ENCODE results near the gene OGA. TPM values are rescaled to one million over a fixed set of nuclear protein-coding genes. Genes with fewer than 3 reads are reported as not detected.

Gene OGA
- polyA plus RNA-seq, 10 donors: 59.9 to 151 (median 84.0) TPM

DNA sequence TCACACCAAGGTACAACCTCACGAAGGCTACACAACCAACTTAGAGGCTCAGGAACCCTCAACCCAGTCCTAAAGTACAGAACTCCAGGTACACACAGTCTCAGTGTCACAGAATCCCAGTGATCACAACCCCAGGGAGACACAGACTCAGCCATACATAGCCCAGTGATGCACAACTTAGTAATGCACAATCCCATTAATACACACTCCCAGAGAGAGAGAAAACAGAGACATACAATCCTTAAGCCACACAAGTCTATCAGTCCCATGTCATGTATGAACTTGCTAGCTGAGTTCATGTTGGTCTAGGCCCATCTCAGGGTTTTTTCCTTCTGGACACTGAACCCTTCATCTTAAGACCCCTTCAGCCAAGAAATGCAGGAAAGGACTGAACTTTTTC lies 20.8 kb upstream of the OGA start:
- no peak for DNase-seq

DNA sequence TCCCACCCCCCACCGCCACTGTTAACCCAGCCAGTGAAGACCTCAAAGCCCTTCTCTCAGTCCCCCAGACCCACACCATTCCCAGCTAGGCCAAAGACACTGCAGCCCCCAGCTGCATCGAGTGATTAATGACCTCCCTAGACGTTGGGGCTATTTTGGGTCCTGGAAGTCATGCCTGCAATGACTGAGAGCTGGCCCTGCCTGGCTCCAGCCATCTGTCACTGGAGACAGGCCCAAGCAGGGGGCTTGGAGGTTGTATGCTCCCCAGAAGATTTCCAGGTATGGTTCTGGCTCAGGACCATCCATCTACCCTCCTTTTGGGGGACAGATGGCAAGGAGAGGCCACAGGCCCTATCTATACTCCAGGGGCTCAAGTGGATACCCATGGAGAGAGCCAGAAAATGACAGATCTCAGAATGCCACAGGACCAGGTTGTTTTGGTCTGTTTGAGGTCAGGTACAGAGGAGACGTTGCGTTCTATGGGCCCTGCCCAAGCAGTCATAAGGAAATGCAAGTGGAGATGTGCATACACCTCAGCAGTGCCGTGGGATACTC lies 20.2 kb upstream of the OGA start:
- no peak for DNase-seq

DNA sequence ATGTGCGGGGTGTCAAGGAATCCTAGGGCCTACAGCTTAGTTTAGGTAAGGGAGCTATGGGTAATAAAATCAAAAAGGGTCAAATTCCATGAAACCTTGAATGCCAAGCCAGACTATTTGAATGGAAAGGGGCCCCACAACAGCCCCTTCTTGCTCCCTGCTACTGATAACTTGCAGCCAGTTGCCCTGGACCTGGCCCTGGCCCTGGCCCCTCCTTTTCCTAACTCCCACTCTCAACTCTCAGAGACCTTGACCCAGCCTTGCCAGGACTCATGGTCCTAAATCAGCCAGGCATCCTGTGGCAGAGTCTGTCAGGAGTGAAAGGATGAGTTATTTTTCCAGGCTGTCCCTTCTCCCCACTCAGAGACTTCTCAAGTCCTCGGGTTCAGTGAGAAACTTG lies 19.5 kb upstream of the OGA start:
- no peak for DNase-seq

DNA sequence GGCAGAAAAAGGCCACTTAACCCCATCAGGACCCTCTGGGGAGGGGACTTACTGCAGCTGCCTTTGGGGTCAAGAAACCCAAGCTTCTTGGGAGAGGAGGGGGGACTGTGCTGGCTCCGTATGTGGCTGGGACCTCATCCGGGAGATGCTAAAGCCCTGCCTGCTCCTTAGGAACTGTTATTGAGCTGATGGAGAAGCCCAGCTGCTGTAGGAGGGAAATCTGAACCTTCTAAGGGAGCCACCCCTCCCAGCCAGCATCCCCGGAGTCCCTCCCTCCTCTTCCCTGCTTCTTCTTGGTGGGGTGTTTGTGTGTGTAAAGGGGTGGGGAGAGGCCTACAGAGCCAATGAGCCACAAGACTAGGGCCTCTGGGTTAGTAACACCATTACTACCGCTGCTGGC lies 17.1 kb upstream of the OGA start:
- DNase-seq: no peak

DNA sequence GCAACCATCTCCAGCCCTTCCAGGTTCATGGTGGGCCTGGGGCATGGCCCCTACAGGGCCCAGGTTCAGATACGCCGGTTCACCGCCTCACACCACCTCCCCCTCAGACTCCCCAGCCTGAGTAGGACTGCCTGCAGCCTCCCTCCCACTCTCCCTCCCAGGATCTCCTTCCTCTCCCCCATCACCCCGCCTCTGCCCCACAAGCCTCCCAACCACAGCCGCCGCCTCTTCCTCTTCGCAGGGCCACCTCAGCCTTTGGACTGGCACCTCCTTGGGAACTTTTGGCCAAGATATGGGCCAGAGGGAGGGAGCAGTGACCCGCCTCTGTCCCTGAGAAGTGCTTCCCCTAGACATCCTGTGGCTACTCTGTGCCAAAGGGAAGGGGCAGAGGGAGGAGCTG lies 16.1 kb upstream of the OGA start:
- no peak for DNase-seq

DNA sequence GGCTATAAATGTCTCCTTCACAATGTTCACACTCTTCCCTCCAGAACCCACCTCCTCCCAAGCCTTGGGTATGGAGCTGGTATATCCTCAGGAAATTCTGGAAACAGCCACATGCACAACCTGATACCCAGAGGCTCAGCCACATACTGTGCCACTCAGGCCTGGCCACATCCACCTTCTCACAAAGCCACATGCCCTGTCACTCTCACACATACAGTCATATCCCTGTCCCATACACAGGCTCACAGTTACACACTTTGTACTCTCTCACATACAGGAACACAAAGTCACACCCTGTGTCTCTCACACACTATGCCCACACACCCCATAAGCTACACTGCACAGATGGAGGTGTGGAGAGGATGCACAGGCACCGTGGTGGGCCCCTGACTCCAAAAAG lies 15.2 kb upstream of the OGA start:
- no peak for DNase-seq

DNA sequence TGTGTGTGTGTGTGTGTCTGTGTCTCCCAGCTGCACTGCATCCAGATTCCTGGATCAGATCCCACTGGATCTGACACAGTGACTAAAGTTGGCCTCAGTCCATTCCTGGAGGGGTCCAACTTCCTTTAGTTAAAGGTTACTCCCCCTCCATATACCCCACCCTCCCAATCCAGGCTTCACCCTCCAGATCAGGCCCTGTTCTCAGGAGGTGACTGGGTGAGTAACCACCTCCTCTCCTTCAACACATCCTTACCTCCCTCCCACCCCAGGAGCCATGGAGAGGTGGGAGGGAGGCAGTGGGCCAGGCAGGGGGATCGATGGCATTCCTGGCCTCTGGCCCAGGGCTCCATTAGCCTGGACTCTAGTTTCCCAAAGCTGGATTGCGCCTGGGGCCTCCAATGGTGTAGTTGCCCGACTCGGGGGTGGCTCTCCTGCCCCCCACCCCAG lies 14.1 kb upstream of the OGA start:
- DNase-seq: peak in 1 of 3 donors; percentile 36

DNA sequence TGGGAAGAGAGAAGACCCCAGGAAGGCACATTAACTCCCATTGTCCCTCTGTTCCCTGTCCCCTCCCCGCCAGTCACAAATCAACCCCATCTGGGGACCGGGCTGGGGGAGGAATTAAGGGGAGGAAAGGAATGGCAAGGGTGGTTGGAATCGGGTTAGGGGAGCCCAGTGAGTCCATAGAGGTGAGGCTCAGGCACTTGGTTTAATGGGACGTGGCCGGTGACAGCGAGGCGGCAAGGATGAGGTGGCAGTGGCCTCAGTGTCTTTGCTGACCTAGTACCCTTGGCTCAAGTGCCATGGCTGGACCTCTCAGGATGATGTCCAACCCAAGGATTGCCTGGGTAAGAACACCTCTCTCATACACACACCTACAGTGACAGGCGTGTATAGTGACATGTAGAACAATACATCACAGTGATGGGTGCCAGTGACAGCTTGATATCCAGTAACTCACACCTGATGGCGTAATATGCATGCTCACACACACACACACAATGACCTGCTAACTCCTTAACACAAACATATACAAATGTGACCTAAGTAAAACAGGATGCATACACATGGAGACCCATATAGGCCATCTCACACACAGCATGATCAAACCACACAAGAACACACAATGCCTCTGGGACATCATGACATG lies 13.0 kb upstream of the OGA start:
- DNase-seq: no peak

DNA sequence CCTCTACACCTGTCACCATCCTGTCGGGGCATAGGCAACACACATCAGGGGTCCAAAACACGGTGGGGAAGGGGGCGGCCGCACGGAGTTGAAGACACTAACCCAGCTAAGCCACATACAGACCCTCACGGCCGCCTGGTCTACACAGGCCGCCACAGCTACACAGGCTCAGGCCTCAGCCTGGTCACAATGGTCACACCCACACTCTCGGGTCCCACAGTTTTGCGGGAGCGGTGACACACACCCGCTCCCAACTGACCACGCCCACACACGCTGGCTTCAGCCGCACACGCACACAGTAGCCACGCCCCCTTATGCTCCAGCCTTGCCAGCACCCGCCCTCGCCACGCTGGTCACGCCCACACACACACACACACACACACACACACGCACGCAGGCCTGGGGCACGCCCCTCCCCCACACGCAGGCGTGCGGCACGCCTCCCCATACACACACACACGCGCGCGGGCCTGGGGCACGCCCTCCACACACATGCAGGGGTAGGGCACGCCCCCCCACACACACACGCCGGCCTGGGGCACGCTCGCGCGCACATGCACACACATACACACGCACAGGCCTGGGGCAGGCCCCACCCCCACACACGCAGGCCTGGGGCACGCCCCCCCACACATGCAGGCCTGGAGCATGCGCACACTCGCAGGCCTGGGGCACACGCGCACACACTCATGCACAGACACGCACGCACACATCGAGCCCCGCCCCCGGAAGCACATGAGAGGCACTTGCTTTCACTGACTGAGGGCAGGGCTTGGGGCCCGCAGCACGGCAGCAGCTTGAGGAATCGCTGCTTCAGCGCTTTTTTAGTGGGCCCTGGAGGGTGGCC lies 12.3 kb upstream of the OGA start:
- DNase-seq: peak; percentile 86 to 96 (median 88)

DNA sequence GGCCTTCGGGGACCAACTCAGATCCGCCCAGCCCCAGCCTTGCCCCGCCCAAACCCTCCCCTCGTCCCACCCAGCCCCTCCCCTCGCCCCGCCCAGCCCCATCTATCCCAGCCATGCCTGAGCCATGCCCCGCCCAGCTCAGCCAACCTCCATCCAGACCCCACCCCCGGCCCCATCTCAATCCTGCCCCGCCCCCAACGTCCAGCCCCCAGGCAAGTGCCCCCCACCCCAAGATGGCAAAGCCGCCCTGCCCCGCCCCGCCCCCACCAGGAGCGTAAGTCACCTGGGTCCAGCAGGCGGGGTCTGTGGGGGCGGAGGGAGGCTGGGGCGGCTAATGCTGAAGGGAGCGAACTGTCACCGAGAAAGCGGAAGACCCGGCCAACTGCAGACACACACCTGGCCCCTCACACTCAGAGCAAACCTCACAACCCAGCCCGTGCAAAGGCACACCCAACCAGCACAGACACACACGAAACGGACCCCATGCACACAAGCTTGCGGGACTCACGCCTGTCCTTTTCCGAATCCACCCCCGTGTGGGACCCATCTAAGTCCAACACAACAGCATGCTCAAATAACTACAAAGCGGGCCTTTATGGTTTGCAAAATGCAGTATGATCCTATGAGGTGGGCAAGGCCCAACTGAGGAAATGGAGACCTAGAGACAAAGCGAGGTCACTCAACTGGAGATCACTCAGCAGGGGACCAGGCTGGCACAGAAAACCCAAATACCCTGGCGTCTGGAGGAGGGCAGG lies 11.5 kb upstream of the OGA start:
- DNase-seq: peak in 1 of 3 donors; percentile 69

DNA sequence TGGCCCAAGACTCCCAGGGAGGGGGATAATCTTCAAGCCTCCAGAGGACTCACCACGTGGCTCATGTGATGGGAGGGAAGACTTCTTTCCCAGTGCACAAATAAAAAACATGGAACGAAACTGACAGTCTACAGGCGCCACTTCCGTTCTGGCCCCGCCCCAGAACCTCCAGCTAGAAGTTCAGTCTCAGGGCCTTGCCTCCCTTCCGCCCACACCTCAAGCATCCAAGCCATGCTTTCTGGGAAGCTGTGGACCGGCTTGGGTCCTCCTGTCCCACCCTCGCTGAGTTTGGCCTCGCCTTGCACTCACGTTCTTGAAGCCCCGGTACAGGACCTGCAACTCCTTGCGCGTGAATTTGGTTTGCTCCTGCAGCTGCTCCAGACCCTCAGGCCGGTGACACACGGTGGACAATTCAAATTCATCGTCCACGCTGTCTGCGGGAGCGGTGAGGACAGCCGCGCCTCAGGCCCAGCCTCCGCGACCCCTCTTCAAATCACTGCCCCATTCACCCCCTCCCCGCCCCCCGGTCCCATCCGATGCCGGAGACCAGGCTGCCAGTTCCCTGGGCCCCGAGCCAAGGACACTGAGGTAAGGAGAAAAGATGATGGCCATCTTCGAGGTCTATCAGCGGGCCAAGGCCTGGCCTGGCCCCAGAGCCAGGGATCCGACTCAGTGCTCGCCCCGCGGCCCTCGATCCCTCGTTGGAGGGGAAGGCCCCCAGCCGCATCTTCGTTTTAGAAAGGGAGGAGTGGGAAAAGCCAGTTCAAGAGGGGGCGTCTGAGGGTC lies 10.7 kb upstream of the OGA start:
- DNase-seq: peak in 1 of 3 donors; percentile 43

DNA sequence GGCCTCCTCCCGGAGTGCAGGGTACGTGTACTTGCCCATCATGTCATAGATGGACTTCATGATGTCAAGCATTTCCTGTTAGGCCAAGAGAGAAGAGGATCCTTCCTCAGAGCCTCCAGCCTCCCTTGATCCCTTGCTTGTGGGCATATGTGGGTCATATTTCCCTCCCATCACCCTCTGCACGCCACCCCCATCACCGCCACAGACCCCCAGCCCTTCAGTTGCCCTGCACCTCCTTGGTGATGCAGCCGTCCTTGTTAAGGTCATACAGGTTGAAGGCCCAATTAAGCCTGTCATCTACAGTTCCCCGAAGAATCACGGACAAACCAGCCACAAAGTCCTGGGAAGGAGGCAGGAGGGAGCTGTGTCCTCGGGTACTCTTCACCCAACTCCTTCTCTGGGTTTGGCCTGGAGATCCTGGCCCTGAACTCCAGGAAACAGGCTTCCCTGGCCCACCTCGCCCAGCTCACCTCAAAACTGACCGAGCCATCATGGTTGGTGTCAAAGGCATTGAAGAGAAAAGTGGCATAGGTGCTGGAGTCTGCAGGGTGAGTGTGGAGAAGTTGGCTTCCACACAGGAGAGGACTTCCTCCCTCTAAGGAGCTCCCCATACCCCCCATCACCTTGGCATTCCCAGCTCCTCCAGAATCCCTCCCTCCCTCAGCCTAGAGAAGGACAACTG lies 9.8 kb upstream of the OGA start:
- no peak for DNase-seq

DNA sequence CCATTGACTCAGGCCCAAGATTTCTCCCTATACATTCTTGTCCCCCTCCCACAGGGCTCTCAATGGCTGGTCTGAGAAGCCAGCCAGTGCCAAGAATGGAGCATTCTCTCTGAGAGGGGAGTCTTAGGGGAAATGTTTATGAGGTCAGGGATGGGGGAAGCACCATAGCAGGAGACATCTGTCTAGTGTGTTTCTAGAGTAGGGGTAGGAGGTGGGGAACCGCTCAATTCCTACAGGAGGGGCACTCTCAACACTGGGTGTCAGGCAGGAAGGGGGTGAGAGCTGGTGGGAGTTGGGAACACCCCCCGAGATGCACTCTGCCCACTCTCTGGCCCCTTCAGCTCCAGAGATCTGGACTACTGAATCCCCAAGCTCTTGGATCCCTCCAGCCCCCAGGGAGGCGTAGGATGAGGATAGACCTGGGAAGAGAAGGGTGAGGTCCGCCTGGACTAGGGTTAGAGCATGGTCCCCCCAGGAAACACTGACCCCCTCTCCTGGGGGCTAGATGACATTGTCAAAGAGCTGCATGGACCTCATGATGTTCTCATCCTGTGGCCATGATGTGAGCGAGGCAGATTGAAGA lies 8.7 kb upstream of the OGA start:
- DNase-seq: no peak

DNA sequence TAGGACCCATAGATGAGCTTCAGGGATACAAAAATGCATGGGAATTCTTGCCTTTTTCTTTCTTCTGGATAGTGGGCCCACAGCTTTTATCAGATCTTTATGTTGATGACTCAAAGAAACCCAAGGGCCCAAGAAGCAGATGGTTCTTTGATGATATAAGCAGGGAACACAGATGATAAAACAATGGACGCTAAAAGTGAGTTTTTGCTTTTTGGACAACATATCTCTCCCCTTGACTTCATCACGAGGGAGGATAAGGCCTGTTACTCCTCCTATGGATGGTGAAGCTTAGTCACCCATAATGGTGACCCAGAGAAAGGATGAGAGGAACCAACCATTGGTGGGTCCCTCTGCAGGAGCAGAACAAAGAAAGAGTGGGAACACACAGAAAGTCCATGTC lies 6.5 kb upstream of the OGA start:
- no peak for DNase-seq

DNA sequence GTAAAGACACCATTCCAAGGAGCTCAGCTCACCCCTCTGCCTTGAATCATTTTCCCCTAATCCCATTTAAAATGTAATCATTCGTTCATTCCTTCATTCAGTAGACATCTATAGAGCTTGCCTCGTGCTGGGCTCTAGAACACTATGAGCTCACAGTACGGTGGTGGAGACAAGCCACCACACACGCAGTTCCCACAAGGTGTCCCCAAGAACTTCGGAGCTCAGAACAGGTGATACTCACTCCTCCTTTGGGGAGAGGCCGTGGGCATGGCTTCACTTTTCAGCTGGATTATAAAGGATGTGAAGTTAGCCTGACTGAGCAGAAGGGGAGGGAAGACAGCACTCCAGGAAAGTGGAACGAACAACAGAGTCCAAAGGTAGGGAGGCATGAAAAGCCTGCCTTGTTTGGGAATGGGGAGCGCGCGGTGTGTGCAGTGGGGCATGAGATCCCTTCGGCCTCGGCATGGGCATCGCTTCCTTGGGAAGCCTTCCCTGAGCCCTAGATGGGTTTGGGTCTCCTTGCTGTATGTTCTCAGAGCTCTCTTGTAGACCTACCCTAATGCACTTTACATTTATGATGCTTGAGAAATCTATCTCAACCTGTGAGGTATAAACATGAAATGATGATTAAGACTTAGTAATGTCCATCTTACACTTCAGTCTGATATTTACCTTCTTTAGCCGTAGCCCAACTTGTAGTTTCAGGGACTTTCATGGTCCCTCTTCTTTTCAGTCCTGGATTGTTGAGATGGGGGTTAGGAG lies 809 bp upstream of the OGA start:
- DNase-seq: no peak

DNA sequence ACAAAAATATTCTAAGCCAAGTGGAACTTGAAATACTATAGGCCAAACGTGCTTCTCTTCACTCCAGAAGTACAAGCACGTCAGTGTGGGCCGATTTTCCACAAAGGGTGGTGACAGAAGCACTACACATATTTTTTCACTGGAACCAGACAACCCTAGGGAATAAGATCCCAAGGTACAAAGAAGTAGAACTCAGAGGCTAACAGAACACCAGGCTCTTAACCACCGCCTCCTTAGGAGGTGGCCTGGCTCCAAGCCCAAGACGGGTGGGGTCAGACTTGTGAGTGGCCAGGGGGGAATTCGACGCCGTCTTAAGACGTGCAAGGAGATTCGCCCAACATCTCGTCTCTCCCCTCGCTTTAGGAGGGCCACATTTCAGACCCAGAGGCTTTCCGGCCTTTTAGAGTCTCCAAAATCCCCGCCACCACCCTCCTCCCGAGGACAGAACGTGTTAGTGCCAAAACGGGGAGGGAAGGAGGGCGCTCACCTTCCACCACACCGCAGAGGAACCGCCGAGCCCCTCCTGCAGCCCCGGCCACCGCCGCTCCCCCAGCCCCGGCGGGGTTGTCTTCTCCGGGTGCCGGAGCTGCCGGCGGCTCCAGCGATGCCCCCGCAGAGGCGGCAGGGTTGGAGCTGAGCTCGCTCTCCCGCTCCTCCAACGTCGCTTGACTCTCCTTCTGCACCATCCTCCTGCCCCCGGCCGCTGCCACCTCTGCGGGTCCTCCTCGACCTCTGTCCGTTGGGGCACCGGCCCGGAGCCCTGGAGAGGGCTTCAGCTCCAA lies 716 bp downstream of the OGA start:
- DNase-seq: peak; percentile 91 to 96 (median 94)

DNA sequence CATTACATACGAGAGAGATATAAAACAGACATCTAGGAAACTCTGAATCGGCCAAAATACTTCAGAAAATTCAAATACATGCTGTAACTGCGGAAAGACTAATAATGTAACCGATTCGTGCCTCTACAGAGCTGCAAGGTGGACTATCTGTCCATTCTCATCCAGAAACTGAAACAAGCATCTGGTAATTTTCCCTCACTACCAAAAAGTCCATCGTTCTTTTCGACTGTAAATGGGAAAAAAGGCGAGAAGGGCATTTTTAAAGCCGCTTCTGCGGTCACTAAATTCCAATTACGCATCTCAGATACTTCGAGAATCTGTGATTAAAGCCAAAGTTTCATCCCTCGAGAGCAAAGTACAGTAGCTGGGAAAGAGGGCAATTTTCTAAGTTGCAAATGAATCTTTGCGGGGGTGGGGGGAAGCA lies 1.3 kb downstream of the OGA start:
- no peak for DNase-seq

DNA sequence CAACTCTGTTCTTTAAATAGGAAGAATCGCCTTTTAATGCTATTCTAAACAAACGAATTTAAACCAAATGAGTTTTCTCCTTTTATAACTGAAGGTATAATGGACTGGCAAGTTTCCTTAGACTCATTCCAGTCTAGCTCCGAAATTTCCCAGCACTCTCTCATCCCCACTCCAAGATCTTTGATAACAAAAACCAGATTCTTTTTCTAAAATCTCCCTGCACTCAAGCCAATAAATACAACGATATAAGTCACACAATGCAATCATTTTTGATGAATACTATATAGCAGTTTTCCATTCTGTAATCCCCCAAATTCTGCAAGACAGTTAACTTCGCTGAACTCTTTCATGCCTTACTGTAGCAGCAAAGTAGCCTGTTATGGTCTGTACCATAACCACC lies 1.9 kb downstream of the OGA start:
- DNase-seq: peak in 1 of 3 donors; percentile 52

Data from muscle of back (tissue), 11 donors.